Stimulated activated CD4-positive, alpha-beta T cell treated with anti-CD3 and anti-CD28 coated beads, Interleukin-4, amount 100 ng/mL, for 48 hours (primary cell): Measurements from ENCODE around the gene SNX25.
"Not testable (repeated sequence)": the region's sequence is repeated elsewhere in the genome, so short reads cannot be mapped to it uniquely, and the experiment has no call there.

Experiments used
- DNase-seq, 2 donors: peaks; one replicate each; pipeline ENCODE4 v3.0.0-alpha.2; 2020; ENCODE audit warnings: low read depth in 2 of 2

SNX25 gene

GRCh38 chr4:185341841-185342240, 132.4 kb downstream of the SNX25 start:
- no peak for DNase-seq

GRCh38 chr4:185343726-185344581, 134.6 kb downstream of the SNX25 start:
- DNase-seq, result peak in 1 of 2 donors; percentile 6

GRCh38 chr4:185344743-185345538, 135.5 kb downstream of the SNX25 start:
- DNase-seq, result no peak

- no peak for DNase-seq
Measured at GRCh38 chr4:185346975-185347601, 137.7 kb downstream of the SNX25 start.

- no peak for DNase-seq
Measured at GRCh38 chr4:185351691-185352090, 142.3 kb downstream of the SNX25 start.

GRCh38 chr4:185352202-185352601, 142.8 kb downstream of the SNX25 start:
- DNase-seq, result no peak

GRCh38 chr4:185352741-185353140, 143.3 kb downstream of the SNX25 start:
- DNase-seq, result no peak

- no peak for DNase-seq
Measured at GRCh38 chr4:185357211-185357610, 147.8 kb downstream of the SNX25 start.

- DNase-seq, result no peak
Measured at GRCh38 chr4:185357733-185358440, 148.5 kb downstream of the SNX25 start.

- no peak for DNase-seq
Measured at GRCh38 chr4:185358514-185358913, 149.1 kb downstream of the SNX25 start.

- no peak for DNase-seq
Measured at GRCh38 chr4:185358959-185359358, 149.6 kb downstream of the SNX25 start.

GRCh38 chr4:185359767-185360446, 150.5 kb downstream of the SNX25 start:
- DNase-seq, result no peak

- no peak for DNase-seq
Measured at GRCh38 chr4:185361872-185362271, 152.5 kb downstream of the SNX25 start.

GRCh38 chr4:185362570-185362969, 153.2 kb downstream of the SNX25 start:
- not testable (repeated sequence) for DNase-seq

- DNase-seq, result no peak
Measured at GRCh38 chr4:185363251-185363650, 153.9 kb downstream of the SNX25 start.

- DNase-seq, result no peak
Measured at GRCh38 chr4:185364886-185365285, 155.5 kb downstream of the SNX25 start.

- no peak for DNase-seq
Measured at GRCh38 chr4:185369731-185370130, 160.3 kb downstream of the SNX25 start.

- no peak for DNase-seq
Measured at GRCh38 chr4:185370268-185370949, 161.0 kb downstream of the SNX25 start.

GRCh38 chr4:185371702-185372101, 162.3 kb downstream of the SNX25 start:
- no peak for DNase-seq

GRCh38 chr4:185374027-185374426, 164.6 kb downstream of the SNX25 start:
- no peak for DNase-seq

GRCh38 chr4:185374573-185374972, 165.2 kb downstream of the SNX25 start:
- DNase-seq, result no peak
